ENCODE results near the gene SCYGR4.
"Not testable (repeated sequence)": the region's sequence is repeated elsewhere in the genome, so short reads cannot be mapped to it uniquely, and the experiment has no call there.

The SCYGR4 gene

DNA sequence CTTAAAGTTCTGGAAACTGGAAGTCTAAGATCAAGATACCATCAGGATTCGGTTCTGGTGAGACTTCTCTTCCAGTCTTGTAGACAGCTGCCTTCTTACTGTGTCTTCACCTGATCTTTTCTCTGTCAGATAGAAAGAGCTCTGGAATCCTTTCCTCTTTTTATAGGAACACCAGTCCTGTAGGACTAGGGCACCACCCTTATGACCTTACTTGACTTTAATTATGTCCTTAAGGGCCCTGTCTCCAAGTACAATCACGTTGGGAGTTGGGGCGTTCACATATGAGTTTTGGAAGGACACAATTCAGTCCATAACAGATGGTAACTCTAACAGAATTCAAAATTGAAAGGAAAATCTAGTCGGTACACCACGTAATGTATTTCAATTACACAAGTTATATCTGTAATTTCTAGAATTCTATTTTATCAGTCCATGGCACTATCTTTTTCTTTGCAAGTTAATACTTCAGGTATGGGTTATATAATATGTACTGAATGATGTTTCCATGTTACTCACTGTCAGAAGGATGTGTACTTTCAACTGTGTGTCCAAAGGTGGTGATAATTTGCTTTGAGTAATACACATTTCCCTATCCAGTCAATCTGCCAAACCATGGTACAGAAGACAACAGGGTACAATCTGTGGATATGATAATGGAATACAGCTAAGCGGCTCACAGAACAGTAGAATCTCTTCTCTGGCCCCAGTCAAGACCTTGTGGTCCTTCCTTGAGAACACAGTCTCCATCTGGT lies 48.1 kb downstream of the SCYGR4 start:
- no peak for DNase-seq
- TF ChIP-seq GATA1 (IDR thresholded peaks at IDR 0.05; ENCODE audit: low read depth, low read length) = no peak
- TF ChIP-seq POLR2A (IDR thresholded peaks at IDR 0.05; ENCODE audit: low read length) = no peak

DNA sequence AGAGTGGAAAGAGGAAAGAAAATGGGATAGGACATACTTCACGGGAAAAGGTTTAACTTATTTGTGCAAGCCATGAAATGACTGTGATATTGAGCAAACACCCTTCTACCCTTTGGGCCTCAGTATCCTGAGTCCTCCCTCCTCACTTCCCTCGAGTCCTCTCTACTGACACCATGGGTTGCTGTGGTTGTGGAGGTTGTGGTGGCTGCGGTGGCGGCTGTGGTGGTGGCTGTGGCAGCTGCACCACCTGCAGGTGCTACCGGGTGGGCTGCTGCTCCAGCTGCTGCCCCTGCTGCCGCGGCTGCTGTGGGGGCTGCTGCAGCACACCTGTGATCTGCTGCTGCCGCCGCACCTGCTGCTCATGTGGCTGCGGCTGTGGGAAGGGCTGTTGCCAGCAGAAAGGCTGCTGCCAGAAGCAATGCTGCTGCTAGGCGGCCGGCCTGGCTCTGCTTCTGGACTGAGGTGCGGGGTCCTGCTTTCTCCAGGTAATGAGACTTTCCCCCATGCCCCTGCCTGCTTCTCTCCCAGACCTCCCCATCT lies 49.4 kb downstream of the SCYGR4 start, which contains the start of gene SCYGR5:
Gene SCYGR5 (plus strand): TSS at position 174 of the 540 bp plus-strand sequence. CDS start 0 bp downstream, at position 174.
- DNase-seq = not testable (repeated sequence)
